HG02938 (cell line): ENCODE measurements around the gene KIAA0825.

Source experiments
- ATAC-seq: cut with Tn5 transposase; IDR thresholded peaks from one replicate; pipeline ENCODE4 v1.9.1; 2021; ENCODE audit warnings: mild to moderate bottlenecking, moderate library complexity; ENCODE audit not compliant: unreplicated experiment

The KIAA0825 gene

GRCh38 chr5:94517490-94518488, 100.6 kb downstream of the KIAA0825 start:
- ATAC-seq, result no peak

- ATAC-seq, result no peak
Observed at GRCh38 chr5:94516148-94516547, 102.3 kb downstream of the KIAA0825 start.

- ATAC-seq, result no peak
Observed at GRCh38 chr5:94508461-94509148, 109.8 kb downstream of the KIAA0825 start.

- no peak for ATAC-seq
Observed at GRCh38 chr5:94505327-94506068, 112.9 kb downstream of the KIAA0825 start.

- no peak for ATAC-seq
Observed at GRCh38 chr5:94503677-94504076, 114.7 kb downstream of the KIAA0825 start.

GRCh38 chr5:94501365-94501764, 117.0 kb downstream of the KIAA0825 start:
- ATAC-seq, result no peak

GRCh38 chr5:94499806-94500205, 118.6 kb downstream of the KIAA0825 start:
- ATAC-seq, result no peak

- ATAC-seq, result no peak
Observed at GRCh38 chr5:94498199-94498598, 120.2 kb downstream of the KIAA0825 start.

- no peak for ATAC-seq
Observed at GRCh38 chr5:94485067-94485466, 133.3 kb downstream of the KIAA0825 start.

GRCh38 chr5:94481059-94481458, 137.3 kb downstream of the KIAA0825 start:
- ATAC-seq, result no peak

GRCh38 chr5:94480486-94480885, 137.9 kb downstream of the KIAA0825 start:
- no peak for ATAC-seq

GRCh38 chr5:94473936-94474335, 144.5 kb downstream of the KIAA0825 start:
- no peak for ATAC-seq

- no peak for ATAC-seq
Observed at GRCh38 chr5:94471521-94471920, 146.9 kb downstream of the KIAA0825 start.

- no peak for ATAC-seq
Observed at GRCh38 chr5:94470802-94471201, 147.6 kb downstream of the KIAA0825 start.

- ATAC-seq, result no peak
Observed at GRCh38 chr5:94469894-94470329, 148.5 kb downstream of the KIAA0825 start.

GRCh38 chr5:94467954-94468930, 150.2 kb downstream of the KIAA0825 start:
- ATAC-seq, result no peak

- ATAC-seq, result no peak
Observed at GRCh38 chr5:94467346-94467953, 151.0 kb downstream of the KIAA0825 start.

GRCh38 chr5:94463739-94464138, 154.7 kb downstream of the KIAA0825 start:
- ATAC-seq, result no peak

- no peak for ATAC-seq
Observed at GRCh38 chr5:94461131-94461530, 157.3 kb downstream of the KIAA0825 start.

GRCh38 chr5:94459915-94460314, 158.5 kb downstream of the KIAA0825 start:
- ATAC-seq, result no peak
